HG03571 (cell line): ENCODE measurements around the gene OR4N5.
"Not testable (repeated sequence)": the region's sequence is repeated elsewhere in the genome, so short reads cannot be mapped to it uniquely, and the experiment has no call there.

Source experiments
- ATAC-seq: cut with Tn5 transposase; IDR thresholded peaks from one replicate; pipeline ENCODE4 v1.9.1; 2021; ENCODE audit not compliant: unreplicated experiment

OR4N5 gene, protein sequence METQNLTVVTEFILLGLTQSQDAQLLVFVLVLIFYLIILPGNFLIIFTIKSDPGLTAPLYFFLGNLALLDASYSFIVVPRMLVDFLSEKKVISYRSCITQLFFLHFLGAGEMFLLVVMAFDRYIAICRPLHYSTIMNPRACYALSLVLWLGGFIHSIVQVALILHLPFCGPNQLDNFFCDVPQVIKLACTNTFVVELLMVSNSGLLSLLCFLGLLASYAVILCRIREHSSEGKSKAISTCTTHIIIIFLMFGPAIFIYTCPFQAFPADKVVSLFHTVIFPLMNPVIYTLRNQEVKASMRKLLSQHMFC

DNA sequence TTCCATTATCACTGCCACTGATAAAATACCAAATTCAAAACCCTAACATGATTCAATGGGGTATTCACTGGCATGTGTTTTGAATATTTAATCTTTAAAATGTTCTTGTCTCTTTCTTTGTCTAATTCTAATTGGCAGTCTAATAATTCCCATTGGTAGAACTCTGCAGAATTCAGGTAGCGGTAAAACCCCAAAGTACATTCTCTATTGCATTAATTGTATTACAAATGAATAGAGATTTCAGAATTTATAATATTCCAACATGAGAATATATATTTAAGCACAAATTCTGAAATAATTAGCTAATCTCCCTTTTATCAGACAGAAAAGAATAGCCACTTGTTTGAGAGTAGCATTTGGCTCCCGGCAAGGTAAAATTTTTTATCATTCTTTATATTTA lies at the start of gene OR4N5:
Gene OR4N5 (plus strand): TSS at position 301 of the 400 bp plus-strand sequence. CDS start 4,916 bp downstream, outside the sequence.
- ATAC-seq: no peak

DNA sequence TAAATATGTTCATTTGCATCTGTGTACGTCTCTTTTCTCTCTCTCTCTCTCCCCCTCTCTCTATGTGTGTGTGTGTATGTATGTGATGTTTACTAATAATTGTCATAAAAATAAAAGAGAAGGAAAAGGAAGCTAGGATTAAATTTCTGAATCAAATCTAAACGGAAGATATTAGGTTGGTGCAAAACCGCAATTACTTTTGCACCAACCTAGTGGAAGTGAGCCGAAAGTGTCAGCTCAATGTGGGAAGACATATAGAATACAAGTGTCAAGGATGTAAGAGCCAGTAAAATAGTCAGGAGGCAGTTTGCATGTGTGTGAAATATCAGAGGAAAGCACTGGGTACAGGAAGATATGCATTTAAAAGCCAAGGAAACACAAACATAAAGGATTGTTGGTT lies 46.6 kb upstream of the OR4N5 start:
- no peak for ATAC-seq

DNA sequence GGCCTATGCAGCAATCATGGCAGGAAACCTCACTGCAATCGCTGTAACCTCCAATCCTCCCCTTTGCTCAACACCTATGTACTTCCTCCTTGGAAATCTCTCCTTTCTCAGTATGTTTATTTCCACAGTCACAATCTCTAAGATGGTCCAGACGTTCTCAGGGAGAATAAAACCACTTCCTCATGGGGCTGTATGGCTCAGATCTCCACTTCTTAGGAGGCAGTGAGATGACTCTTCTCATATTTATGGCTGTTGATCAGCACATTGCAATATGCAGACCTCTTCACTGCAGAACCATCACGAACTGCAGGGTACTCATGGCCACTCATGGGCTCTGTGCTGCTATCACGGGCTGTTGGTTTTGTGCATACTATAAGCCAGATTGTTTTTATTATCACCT lies 45.2 kb upstream of the OR4N5 start:
- ATAC-seq: no peak

DNA sequence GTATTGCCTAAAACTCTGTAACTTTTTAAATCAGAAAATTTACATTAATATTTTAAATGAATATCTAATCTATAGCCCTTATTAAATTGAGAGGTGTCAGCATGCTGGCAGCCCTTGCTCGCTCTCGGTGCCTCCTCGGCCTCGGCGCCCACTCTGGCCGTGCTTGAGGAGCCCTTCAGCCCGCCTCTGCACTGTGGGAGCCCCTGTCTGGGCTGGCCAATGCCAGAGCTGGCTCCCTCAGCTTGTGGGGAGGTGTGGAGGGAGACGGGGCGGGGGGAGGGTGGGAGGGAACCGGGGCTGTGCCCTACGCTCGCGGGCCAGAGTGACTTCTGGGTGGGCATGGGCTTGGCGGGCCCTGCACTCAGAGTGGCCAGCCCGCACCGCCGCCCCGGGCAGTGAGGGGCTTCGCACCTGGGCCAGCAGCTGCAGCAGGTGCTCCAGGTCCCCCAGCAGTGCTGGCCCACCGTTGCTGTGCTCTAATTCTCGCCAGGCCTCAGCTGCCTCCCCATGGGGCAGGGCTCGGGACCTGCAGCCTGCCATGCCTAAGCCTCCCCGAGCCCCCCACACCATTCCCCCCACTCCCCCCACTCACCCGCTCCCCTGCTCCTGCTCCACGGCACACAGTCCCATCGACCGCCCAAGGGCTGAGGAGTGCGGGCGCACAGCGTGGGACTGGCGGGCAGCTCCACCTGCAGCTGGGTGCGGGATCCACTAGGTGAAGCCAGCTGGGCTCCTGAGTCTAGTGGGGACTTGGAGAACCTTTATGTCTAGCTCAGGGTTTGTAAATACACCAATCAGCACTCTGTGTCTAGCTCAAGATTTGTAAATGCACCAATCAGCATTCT lies 39.5 kb upstream of the OR4N5 start:
- ATAC-seq: not testable (repeated sequence)

DNA sequence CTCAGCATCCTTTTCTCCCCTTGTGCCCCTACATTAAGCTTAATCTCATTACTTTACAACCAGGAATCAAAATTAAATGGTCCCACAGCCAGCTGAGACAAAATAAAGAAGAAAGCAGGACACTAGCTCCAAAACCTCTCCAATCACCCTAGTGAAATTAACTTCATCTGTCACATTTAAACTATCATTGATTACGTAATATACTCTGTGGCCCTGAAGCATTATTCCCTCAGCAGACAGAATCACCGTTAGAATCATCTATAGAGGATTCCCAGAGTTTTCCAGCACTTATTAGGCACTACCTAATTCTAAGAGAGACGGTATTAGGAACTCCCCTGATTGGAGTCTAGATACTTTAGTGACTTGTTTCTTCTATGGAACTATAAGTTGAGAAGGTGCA lies 28.2 kb upstream of the OR4N5 start, which contains the start of gene OR4K17:
Gene OR4K17 (plus strand): TSS at position 302 of the 400 bp plus-strand sequence. CDS start 6,761 bp downstream, outside the sequence.
- no peak for ATAC-seq

DNA sequence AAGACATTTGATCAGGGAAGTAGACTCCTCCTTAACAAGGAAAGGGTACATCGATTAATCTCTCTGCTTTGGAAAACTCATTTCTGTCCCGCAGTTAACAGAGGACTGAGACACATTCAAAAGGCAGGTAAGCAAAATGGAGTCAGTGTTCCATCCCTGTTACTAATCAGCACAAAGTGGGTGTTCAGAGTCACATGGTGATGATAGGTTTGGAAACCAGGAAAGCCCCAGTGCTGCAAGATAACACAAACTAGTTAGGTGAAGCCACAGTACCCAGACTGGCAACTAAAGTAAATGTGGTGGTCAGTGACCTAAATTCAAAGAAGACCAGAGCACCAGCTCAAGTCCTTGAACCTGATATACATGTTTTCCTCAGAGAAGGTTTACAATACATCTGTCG lies 26.3 kb upstream of the OR4N5 start:
- no peak for ATAC-seq

DNA sequence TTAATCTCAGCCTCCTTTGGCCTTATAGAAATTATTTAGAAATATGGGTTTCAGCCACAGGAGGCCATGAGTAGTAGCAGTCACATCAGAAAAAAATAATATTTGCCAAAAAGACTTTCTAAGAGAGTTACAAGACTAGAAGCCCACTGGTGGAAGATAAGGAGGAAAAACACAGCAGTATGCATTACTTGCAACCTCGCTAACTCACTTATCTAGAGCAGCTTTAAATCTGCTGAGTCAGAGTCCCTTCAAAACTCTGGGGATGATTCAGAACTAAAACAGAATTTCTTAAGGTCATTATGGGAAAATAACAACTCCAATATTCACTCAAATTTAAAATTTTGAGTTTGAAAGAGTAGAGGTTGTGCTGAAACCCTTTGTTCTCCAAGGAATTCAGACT lies 21.9 kb upstream of the OR4N5 start:
- no peak for ATAC-seq

DNA sequence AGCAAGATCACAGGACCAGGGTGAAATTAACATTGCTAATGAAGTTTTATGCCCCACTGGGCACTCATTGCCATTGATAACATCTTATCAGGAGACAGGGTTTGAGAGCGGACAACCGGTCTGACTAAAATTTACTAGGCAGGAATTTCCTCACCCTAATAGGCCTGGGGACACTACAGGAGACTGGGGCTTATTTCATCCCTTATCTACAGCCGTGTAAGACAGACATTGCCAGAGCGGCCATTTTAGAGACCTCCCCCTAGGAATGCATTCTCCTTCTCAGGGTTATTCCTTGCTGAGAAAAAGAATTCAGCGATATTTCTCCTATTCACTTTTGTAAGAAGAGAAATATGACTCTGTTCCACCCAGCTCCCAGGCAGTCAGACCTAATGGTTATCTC lies 19.8 kb upstream of the OR4N5 start:
- ATAC-seq: no peak

DNA sequence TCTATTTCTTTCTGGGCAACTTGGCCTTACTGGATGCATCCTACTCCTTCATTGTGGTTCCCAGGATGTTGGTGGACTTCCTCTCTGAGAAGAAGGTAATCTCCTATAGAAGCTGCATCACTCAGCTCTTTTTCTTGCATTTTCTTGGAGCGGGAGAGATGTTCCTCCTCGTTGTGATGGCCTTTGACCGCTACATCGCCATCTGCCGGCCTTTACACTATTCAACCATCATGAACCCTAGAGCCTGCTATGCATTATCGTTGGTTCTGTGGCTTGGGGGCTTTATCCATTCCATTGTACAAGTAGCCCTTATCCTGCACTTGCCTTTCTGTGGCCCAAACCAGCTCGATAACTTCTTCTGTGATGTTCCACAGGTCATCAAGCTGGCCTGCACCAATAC lies 5.3 kb downstream of the OR4N5 start:
- no peak for ATAC-seq

DNA sequence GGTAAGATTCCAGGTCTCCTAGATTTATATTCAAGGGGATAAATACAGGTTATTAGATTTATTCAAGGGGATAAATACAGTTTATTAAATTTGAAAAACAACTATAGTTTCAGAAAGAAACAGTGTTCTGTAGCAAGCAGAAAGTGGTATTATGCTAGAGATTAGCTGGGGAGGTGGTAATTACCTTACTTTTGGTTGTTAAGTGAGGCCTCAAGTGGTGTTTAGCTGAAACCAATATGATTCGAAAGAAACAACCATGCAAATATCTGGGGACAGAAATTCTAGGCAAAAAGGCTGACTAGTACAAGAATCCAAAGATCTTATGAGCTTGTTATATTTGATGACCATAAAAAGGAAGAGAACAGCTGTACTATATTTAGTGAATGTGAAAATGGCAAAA lies 6.2 kb downstream of the OR4N5 start:
- no peak for ATAC-seq

DNA sequence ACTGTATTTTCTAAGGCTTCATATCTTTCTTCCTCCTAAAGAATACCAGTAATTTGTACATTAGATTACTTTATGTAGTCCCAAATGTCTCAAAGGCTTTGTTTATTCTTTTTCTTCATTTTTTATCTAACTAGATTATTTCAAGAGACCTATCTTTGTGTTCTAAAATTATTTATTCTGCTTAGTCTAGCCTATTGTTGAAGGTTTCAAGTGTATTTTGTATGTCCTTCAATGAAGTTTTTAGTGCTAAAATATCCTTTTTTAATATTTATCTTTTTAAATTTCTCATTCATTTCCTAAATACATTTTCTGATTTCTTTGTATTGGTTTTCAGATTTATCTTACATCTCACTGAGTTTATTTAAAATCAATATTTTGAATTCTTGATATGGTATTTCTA lies 25.8 kb downstream of the OR4N5 start:
- no peak for ATAC-seq

DNA sequence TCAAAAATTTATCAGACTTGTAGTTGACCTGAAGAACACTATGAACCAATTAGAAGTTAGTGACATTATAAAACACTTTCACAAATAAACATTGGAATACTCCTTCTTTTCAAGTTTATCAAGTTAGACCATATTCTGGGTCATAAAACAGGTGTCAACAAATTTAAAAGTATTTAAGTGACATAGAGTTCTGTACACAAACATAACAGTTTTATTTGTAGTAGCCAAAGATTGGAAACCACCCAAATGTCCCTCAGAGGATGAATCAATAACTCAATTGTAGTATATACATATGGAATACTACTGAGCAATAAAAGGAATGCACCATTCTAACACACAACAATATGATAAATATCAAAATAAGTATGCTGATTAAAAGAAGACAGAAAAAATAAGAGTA lies 28.5 kb downstream of the OR4N5 start:
- ATAC-seq: no peak

DNA sequence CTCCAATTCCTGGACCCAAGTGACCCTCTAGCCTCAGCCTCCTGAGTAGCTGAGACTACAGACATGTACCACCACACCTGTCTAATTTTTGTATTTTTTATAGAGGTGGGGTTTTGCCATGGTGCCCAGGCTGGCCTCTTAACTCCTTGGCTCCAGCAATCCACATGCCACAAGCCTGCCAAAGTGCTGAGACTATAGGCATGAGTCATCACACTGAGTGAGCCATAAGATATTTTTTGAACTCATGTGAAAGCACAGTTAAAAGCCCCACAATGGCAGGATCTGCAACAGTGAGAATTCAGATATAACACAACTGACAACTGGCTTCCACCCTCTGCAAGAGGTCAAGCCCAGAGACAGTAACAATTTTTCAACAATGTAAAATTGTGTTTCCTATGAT lies 31.2 kb downstream of the OR4N5 start:
- ATAC-seq: not testable (repeated sequence)

DNA sequence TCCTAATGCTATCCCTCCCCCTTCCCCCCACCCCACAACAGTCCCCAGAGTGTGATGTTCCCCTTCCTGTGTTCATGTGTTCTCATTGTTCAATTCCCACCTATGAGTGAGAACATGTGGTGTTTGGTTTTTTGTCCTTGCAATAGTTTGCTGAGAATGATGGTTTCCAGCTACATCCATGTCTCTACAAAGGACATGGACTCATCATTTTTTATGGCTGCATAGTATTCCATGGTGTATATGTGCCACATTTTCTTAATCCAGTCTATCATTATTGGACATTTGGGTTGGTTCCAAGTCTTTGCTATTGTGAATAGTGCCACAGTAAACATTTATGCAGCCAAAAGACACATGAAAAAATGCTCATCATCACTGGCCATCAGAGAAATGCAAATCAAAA lies 35.6 kb downstream of the OR4N5 start:
- not testable (repeated sequence) for ATAC-seq

DNA sequence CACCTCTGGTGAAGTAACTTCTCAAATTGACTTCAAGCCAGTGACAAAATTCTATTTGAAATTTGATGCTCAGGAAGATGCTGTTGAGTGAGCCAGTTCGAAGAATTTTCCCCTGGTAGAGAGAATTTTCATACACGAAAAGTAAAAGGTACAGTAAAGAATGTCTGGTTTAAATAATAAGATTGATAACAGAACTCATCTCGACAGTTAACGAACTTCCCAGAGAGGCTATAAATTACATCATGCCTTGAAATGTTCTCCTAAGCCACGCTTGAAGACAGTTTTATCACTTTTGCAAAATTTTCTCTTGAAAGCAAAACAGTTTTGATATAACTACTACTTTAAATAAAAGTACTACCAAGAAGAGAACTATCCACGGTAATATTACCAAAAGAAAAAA lies 37.7 kb downstream of the OR4N5 start:
- ATAC-seq: no peak

DNA sequence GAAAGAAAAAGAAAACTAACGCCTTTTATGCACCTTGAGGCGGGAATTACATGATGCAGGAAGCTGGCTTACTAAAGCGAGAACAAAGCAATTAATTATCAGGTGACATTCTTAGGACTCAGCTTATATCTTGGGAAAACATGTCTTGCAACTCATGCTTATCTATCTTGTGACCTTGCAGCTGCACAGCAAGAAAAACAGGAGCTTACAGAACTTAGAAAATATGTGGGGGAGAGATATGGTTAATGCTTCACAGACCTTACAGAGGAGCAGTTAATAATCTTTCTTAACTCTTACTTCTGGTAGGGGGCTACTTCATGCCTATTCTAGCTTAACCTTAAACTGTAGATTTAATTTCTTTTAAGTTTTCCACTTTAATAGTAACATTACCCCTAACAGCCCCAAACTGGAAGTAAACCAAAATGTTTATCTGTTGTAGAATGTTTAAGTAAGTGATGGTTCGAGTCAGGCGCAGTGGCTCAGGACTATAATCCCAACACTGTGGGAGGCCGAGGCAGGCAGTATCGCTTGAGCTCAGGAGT lies 38.9 kb downstream of the OR4N5 start:
- no peak for ATAC-seq

DNA sequence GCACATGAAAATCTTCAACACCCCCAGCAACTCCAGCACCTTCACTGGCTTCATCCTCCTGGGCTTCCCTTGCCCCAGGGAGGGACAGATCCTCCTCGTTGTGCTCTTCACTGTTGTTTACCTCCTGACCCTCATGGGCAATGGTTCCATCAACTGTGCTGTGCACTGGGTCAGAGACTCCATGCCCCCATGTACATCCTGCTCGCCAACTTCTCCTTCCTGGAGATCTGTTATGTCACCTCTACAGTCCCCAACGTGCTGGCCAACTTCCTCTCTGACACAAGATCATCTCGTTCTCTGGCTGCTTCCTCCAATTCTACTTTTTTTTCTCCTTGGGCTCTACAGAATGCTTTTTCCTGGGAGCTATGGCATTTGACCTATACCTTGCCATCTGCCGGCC lies 40.6 kb downstream of the OR4N5 start:
- ATAC-seq: no peak

DNA sequence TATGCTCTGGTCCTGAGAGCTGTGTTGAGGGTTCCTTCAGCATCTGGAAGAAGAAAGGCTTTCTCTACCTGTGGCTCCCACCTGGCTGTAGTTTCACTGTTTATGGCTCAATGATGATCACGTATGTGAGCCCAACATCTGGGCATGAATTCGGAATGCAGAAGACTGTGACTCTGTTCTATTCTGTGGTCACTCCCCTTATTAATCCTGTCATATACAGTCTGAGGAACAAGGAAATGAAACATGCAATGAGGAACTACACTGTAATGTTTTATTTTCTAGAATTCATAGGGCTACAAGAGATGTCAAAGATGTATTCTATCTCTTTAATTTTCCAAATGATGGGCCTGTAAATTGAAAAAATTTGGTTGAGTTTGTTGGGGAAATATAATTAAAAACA lies 41.3 kb downstream of the OR4N5 start:
- no peak for ATAC-seq

DNA sequence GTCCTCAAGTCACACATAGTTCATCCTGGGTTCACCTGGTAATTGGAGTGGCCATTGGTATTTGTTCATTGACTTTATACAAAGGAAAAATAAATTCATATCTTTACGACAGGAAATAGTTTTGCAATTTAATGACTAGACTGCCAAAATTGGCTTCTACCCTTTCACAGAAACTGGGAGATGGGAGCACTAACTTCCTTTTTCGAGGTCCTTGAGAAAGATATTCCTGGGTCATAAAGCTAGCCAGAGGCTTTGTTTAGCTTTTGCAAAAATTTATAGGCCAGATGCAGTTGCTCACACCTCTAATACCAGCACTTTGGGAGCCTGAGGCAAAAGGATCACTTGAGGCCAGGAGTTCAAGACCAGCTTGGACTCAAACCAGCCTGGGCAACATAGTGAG lies 41.9 kb downstream of the OR4N5 start:
- ATAC-seq: no peak

DNA sequence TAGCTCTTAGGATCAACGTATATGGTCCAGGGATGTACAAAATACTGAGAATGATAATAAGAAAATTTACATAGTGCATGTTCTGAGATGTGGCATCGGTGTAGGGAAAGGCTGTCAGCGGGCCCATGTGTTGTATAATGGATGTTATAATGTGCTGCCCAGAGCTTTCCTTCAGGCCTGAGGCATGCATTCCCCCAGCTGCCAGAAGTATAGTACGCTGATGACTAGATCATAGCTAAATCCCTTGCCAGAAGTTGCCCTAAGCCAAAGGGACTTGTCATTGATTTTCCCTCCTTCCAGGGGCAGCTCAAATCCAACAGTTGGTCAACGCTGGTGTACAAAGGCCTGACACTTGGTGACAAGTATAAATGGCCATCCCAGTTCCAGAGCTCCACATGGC lies 45.6 kb downstream of the OR4N5 start:
- ATAC-seq: no peak

DNA sequence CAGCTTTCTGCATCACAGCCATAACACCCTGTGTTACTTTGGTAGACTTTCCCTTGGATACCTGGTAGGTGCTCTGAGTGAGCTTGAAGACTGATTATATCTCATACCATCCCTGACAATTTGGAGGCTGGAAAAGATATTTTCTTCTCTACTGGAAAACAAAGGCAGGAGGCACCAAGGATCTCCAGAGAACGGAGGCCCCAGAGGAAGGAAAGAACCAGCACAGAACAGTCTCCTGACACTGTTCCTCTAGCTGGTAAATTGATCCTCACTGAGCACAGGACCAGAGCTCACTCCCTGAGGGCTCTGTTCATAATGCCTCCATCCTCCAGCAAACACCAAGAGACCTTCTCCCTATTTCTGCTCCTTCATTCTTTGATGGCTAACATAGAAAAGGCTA lies 52.0 kb downstream of the OR4N5 start, which contains the start of gene OR11G2:
Gene OR11G2 (plus strand): TSS at position 301 of the 400 bp plus-strand sequence. CDS start 6,542 bp downstream, outside the sequence.
- no peak for ATAC-seq

DNA sequence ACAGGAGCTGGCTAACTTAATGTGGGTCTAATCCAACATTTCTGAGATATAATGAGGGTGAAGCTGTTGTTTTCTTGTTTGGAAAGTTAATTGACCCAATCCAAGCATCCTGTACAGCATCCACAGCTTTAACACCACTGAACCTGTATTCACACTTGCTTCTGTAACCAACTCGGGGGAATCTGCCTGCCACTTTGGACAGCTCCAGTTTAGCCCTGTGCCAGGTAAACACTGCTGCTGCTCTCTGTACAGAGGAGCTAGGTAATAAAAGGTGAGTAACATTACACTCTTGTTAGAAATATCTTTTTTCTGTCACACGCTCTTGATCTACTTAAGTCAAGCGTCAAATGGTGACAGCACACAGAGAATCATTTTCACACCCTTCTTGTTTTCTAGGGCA lies 52.8 kb downstream of the OR4N5 start:
- no peak for ATAC-seq
